ENCODE data around the gene CCDC192.
A peak's percentile ranks its signal among the peaks of the same experiment; 100 is the strongest.

CCDC192 gene

DNA sequence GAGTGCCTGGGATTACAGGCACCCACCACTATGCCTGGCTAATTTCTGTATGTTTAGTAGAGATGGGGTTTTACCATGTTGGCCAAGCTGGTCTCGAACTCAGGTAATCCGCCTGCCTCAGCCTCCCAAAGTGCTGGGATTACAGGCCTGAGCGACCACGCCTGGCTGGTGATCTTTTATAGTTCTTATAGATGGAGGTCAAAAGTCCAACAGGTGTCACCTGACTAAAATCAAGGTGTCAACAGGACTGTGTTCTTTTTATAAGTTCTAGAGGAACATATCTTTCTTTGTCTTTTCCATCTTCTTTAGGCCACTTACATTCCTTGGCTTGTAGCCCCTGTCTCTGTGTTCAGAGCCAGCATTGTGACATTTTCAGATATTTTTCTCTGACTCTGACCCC is 224.9 kb downstream of the CCDC192 start:
- no peak for DNase-seq

GRCh38 chr5:127930311-127930710 is 227.1 kb downstream of the CCDC192 start:
- no peak for DNase-seq

GRCh38 chr5:127931396-127931795 is 228.2 kb downstream of the CCDC192 start:
- DNase-seq, result no peak

DNA sequence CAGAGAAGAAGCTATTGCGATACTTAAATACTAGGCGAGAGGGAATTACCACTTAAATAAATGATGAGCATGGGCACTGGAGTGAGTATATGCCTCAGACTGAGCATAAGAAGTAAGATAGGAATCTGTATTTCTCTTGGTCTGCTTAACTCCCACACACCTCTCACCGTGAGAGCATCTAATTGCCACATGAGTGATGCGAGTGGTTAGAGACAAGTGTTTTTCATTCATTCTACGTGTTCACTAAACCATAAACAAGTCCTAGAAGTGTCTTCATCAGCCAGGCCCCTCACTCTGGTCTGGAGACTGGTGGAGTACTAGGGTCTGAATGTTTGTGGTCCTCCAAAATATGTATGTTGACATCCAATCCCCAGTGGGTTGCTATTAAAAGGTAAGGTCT is 230.2 kb downstream of the CCDC192 start:
- DNase-seq, result no peak

GRCh38 chr5:127934791-127935256 is 231.6 kb downstream of the CCDC192 start:
- DNase-seq, result no peak

GRCh38 chr5:127935398-127935797 is 232.2 kb downstream of the CCDC192 start:
- DNase-seq, result no peak

- DNase-seq, result peak; percentile 34 to 41
Observed at GRCh38 chr5:127936439-127936972, 233.3 kb downstream of the CCDC192 start.

DNA sequence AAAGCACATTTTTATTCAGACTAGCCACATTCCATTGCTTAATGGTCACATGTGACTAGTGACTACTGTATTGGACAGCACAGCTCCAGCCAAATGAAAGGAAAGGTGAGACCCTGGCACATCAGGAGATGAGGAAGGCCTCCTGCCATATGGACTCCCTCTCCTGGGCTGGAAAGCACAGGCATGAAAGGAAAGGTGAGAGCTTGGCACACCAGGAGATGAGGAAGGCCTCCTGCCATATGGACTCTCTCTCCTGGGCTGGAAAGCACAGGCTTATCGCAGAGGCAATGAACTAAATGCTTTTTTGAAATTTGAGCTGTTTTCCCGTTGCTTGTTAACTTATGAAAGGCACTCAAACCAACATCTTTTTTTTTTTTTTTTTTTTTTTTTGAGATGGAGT is 235.6 kb downstream of the CCDC192 start:
- no peak for DNase-seq

- DNase-seq, result no peak
Observed at GRCh38 chr5:127940854-127941253, 237.7 kb downstream of the CCDC192 start.

- no peak for DNase-seq
Observed at GRCh38 chr5:127941646-127942045, 238.5 kb downstream of the CCDC192 start.

- DNase-seq, result no peak
Observed at GRCh38 chr5:127942246-127943060, 239.3 kb downstream of the CCDC192 start.

DNA sequence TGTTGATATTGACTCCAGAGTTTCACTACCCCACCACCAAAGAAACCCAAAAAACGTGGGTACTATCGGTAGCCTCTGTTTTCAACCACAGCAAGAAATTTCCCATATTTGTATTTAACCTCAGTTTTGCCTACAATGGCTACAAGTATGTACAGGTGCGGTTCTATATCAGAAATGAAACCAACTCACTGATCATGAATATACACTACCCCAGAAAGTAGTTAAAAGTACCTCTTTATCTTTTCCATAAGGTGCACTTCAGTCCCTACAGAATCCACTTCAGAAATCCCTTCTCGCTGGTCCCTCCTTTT is 239.8 kb downstream of the CCDC192 start:
- no peak for DNase-seq

DNA sequence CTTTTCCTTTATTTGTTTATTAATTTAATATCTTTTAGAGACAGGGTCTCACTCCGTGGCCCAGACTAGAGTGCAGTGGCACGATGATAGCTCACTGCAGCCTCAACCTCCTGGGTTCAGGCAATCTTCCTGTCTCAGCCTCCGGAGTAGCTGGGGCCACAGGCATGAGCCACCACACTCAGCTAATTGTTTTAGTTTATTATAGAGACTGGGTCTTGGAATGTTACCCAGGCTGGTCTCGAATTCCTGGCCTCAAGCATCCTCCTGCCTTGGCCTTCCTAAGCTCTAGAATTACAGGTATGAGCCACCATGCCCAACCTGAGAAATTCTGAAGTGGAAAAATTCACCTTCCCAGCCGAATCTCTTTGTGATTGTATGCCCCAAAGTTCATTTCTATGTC is 240.9 kb downstream of the CCDC192 start:
- no peak for DNase-seq

DNA sequence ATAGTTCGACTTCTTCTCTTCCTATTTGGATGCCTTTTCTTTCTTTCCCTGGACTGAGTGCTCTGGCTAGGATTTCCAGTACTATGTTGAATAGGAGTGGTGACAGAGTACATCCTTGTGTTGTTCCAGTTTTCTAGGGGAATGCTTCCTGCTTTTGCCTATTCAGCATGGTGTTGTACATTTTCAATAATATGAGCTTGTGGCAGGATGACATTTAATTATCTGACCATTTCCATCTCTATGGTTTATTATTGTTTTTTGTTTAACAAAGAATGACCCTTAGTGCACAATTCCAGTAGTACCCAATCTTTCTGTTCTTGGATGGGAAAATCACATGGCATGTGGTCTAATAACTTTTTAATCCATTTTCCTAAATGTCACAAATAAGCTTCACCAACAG is 244.8 kb downstream of the CCDC192 start:
- DNase-seq, result no peak

DNA sequence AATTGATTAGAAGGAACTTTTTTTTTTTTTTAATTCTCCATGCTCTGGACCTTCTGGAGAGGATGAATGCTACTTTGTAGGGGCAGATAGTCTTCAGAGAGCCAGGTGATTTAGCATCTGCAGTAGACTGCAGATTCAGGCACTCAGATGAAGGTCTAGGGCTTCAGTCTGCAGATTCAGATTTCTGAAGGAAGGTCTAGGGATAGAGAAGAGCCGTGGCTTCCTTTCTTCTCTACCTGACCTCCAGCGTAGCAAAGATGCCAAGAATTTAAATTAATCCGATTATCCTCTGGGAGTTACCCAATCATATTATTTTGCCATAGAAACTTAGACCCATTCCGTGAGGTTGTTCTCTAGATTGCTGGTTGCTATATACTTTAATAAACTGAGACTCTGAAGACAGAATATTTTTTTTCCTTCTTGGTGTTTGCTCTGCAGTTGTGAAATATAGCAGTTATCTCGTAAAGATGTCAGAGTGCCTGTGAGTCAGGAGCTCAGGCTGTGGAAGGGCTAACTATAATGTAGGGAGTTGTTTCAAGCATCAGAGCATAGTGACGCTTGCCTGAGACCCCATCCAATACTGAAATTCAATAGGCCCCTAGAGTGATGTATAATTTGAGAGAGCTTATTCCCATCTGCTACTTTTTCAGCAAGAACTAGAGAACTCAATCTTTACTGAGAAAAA is 247.7 kb downstream of the CCDC192 start:
- DNase-seq, result no peak

- DNase-seq, result no peak
Observed at GRCh38 chr5:127951791-127952190, 248.6 kb downstream of the CCDC192 start.

- DNase-seq, result no peak
Observed at GRCh38 chr5:127957183-127957582, 254.0 kb downstream of the CCDC192 start.

GRCh38 chr5:127957701-127958239 is 254.6 kb downstream of the CCDC192 start:
- no peak for DNase-seq

GRCh38 chr5:127958421-127959011 is 255.3 kb downstream of the CCDC192 start:
- DNase-seq, result no peak

- DNase-seq, result no peak
Observed at GRCh38 chr5:127959152-127959764, 256.1 kb downstream of the CCDC192 start.

GRCh38 chr5:127960270-127960691 is 257.1 kb downstream of the CCDC192 start:
- no peak for DNase-seq

DNA sequence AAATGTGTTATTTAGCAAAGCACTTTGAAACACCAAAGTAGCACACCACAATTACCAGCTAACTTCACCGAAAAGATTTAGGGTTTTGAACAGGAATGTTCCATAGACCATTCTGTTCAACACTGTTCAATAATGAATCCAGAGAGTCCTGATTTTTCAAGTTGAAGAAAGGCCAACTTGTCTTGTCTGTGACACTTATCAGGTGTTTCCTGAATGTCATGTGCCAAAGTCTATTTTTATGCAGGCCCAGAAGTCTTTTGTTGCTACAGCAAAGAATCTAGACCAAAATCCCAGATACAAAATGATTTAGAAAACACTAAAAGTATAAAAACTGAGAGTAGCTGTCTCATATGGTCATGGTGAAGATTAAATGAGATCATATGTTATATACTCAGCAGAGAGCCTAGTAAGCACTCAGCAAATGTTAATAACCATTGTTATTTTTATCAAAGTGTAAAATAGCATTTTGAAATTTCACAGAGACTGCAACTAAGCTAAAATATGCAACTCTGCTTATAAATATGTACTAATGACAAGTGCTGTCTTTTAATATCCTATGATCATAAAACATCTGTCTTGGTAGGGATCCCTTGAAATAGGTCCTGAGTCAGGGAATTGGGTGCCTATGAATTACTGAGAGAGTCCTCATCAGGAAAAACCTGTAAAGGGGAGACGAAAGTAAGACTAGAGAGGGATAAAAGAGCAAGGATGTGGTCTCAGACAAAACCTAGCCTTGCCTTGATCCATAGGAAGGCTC is 258.0 kb downstream of the CCDC192 start:
- no peak for DNase-seq

Measured in CD4-positive, alpha-beta T cell treated with Interleukin-4 for 1 hour (primary cell).